SK-N-SH (cell line): ENCODE measurements around the gene DYNC2H1. TPM values are rescaled to one million over a fixed set of nuclear protein-coding genes. Genes with fewer than 3 reads are reported as not detected.

Source experiments
- CTCF ChIA-PET: fragments of 300-600, 350-600 bp; formaldehyde crosslinking; extraction: SDS; loops from one replicate; lab custom pipeline; 2021; lab: Yijun Ruan, JAX
- POLR2A ChIA-PET: fragments of 350-600 bp; sonication (Branson Sonifier 250); formaldehyde crosslinking; extraction: SDS; loops from one replicate; lab custom pipeline; 2020; ENCODE audit warnings: antibody characterized with exemption, inconsistent platforms; lab: Yijun Ruan, JAX
- DNase-seq: peaks from one replicate; pipeline ENCODE4 v3.0.0; 2012
- H2AFZ ChIP-seq: fragments of 200-600 bp; sonication (generic); 2 replicates; pipeline ENCODE4 v1.8.1; 2016; ENCODE audit warnings: antibody characterized with exemption, mild to moderate bottlenecking, low read depth
- H3F3A ChIP-seq: fragments of 200-600 bp; sonication (generic); replicated peaks from 2 replicates; pipeline ENCODE3; 2016; ENCODE audit warnings: antibody characterized with exemption, mild to moderate bottlenecking; ENCODE audit not compliant: insufficient read depth
- H3K27ac ChIP-seq, 2 experiments: fragments of 200-500 bp in 1 of 2; fragments of 200-600 bp in 1 of 2; sonication (Bioruptor generic) in 1 of 2; sonication (generic), shearing (Covaris generic) in 1 of 2; 2 replicates each; pipeline versions ENCODE4 v1.5.1 to v1.6.1; 2014 to 2016; ENCODE audit warnings: low read depth in 2 of 2, inconsistent platforms in 1 of 2, low read length in 1 of 2, mild to moderate bottlenecking in 1 of 2, mixed read lengths in 1 of 2
- H3K27me3 ChIP-seq: fragments of 200-600 bp; sonication (generic), shearing (Covaris generic); 2 replicates; pipeline ENCODE4 v1.6.1; 2016; ENCODE audit warnings: mixed run types; ENCODE audit not compliant: insufficient read depth
- H3K36me3 ChIP-seq, 2 experiments: fragments of 200-500 bp in 1 of 2; fragments of 200-600 bp in 1 of 2; sonication (Bioruptor generic) in 1 of 2; sonication (generic) in 1 of 2; replicated peaks in 1 of 2; 2 replicates each; pipeline versions ENCODE3 to v1.5.1; 2014 to 2016; ENCODE audit warnings: low read length in 1 of 2, mild to moderate bottlenecking in 1 of 2; ENCODE audit not compliant: insufficient read depth in 2 of 2, control insufficient read depth in 1 of 2
- H3K4me1 ChIP-seq, 2 experiments: fragments of 200-500 bp in 1 of 2; fragments of 200-600 bp in 1 of 2; sonication (Bioruptor generic) in 1 of 2; sonication (generic), shearing (Covaris generic) in 1 of 2; 2 replicates each; pipeline versions ENCODE4 v1.5.1 to v1.6.1; 2014 to 2016; ENCODE audit warnings: low read depth in 1 of 2, low read length in 1 of 2, mixed run types in 1 of 2; ENCODE audit not compliant: insufficient read depth in 2 of 2, control insufficient read depth in 1 of 2
- H3K4me2 ChIP-seq: fragments of 200-600 bp; sonication (generic), shearing (Covaris generic); 2 replicates; pipeline ENCODE4 v1.6.1; 2017; ENCODE audit warnings: mixed run types
- H3K4me3 ChIP-seq, 2 experiments: fragments of 200-500 bp in 1 of 2; fragments of 200-600 bp in 1 of 2; sonication (Bioruptor generic) in 1 of 2; sonication (generic), shearing (Covaris generic) in 1 of 2; 2 replicates each; pipeline versions ENCODE4 v1.5.1 to v1.8.1; 2014 to 2016; ENCODE audit warnings: low read depth in 2 of 2, inconsistent platforms in 1 of 2, low read length in 1 of 2, mild to moderate bottlenecking in 1 of 2, mixed read lengths in 1 of 2, moderate library complexity in 1 of 2
- H3K79me2 ChIP-seq: fragments of 200-600 bp; sonication (generic); 2 replicates; pipeline ENCODE4 v1.8.1; 2017; ENCODE audit warnings: mild to moderate bottlenecking; ENCODE audit not compliant: insufficient read depth
- H3K9ac ChIP-seq: fragments of 200-600 bp; sonication (generic); 2 replicates; pipeline ENCODE4 v1.6.1; 2017; ENCODE audit warnings: mixed run types
- H3K9me2 ChIP-seq: fragments of 200-600 bp; sonication (generic); 2 replicates; pipeline ENCODE4 v1.6.1; 2017; ENCODE audit warnings: mixed run types
- H3K9me3 ChIP-seq: fragments of 200-600 bp; sonication (generic); 2 replicates; pipeline ENCODE4 v1.6.1; 2017; ENCODE audit warnings: mixed run types, mild to moderate bottlenecking, moderate library complexity
- H4K20me1 ChIP-seq: fragments of 200-600 bp; sonication (generic); 2 replicates; pipeline ENCODE4 v1.6.1; 2017; ENCODE audit warnings: mild to moderate bottlenecking, mixed run types; ENCODE audit not compliant: insufficient read depth
- CHD2 ChIP-seq: fragments of 150-350 bp; IDR thresholded peaks from 2 replicates; pipeline ENCODE4 v1.6.1; 2018; ENCODE audit warnings: low read length; ENCODE audit not compliant: partially characterized antibody
- CTCF ChIP-seq: fragments of 200-600 bp; sonication (generic); IDR thresholded peaks from 2 replicates; pipeline ENCODE4 v1.6.1; 2017; ENCODE audit warnings: antibody characterized with exemption, mild to moderate bottlenecking, moderate library complexity
- FOSL2 ChIP-seq: IDR thresholded peaks from 2 replicates; pipeline ENCODE4 v1.4.0; 2012; ENCODE audit warnings: low read depth, mild to moderate bottlenecking, moderate library complexity, borderline replicate concordance
- FOXJ3 ChIP-seq: sonication (generic); formaldehyde crosslinking; IDR thresholded peaks from 2 replicates; pipeline ENCODE4 v1.5.1; 2020; ENCODE audit warnings: mild to moderate bottlenecking, missing genetic modification reagents
- FOXM1 ChIP-seq: IDR thresholded peaks from 2 replicates; pipeline ENCODE4 v1.4.0; 2012; ENCODE audit warnings: low read depth, mild to moderate bottlenecking
- GATA2 ChIP-seq: sonication (generic); formaldehyde crosslinking; IDR thresholded peaks from 2 replicates; pipeline ENCODE4 v1.5.0; 2020; ENCODE audit warnings: mild to moderate bottlenecking, missing genetic modification reagents
- JUND ChIP-seq: IDR thresholded peaks from 2 replicates; pipeline ENCODE4 v1.4.0; 2012
- MAX ChIP-seq: IDR thresholded peaks from 2 replicates; pipeline ENCODE4 v1.4.0; 2012; ENCODE audit warnings: low read depth
- MEF2A ChIP-seq: IDR thresholded peaks from 2 replicates; pipeline ENCODE4 v1.4.0; 2012; ENCODE audit warnings: low read depth, borderline replicate concordance
- NFIC ChIP-seq: IDR thresholded peaks from 2 replicates; pipeline ENCODE4 v1.4.0; 2012; ENCODE audit warnings: borderline replicate concordance
- NRF1 ChIP-seq: IDR thresholded peaks from 2 replicates; pipeline ENCODE4 v1.6.1; 2012; ENCODE audit warnings: low read depth, mild to moderate bottlenecking, low read length
- PBX3 ChIP-seq: IDR thresholded peaks from 2 replicates; pipeline ENCODE4; 2012
- POLR2AphosphoS5 ChIP-seq: IDR thresholded peaks from 2 replicates; pipeline ENCODE4 v1.6.1; 2012; ENCODE audit warnings: low read depth, low read length
- RAD21 ChIP-seq: IDR thresholded peaks from 2 replicates; pipeline ENCODE4 v1.6.1; 2012; ENCODE audit warnings: mild to moderate bottlenecking, low read length
- RCOR1 ChIP-seq: fragments of 150-350 bp; IDR thresholded peaks from 2 replicates; pipeline ENCODE4 v1.6.1; 2017; ENCODE audit warnings: antibody characterized with exemption, low read length
- SIN3A ChIP-seq: IDR thresholded peaks from 2 replicates; pipeline ENCODE4 v1.6.1; 2012; ENCODE audit warnings: low read depth, mild to moderate bottlenecking, low read length, moderate library complexity, borderline replicate concordance
- TAF1 ChIP-seq: IDR thresholded peaks from 2 replicates; pipeline ENCODE4 v1.6.1; 2012; ENCODE audit warnings: low read depth, mild to moderate bottlenecking, low read length, moderate library complexity, borderline replicate concordance
- TCF12 ChIP-seq: IDR thresholded peaks from 2 replicates; pipeline ENCODE4 v1.4.0; 2012
- WGBS: methylation state at CpG from one replicate; pipeline ENCODE4 v1.1.6; 2017; ENCODE audit warnings: low lambda C conversion rate; 5-methylcytosine and 5-hydroxymethylcytosine counted together
- polyA plus RNA-seq, 3 experiments: library from polyadenylated mRNA; depleted of rRNA; stranded (reverse); fragments of >200 nt; gene quantifications; 2 replicates each; pipeline ENCODE4 v1.2.3, GENCODE V29; 2012

Gene DYNC2H1
- polyA plus RNA-seq, 1 of the 3 experiments (the other 2 are of a cell fraction): 15.3 TPM

- no peak overlapping the region for H3K9ac ChIP-seq
- ChIA-PET POLR2A (no interaction called here), CTCF (interaction anchor here (2.7 kb wide), 1 partner anchor 12 kb away, joined by 11 read pairs; the partner anchor contains the start of gene DYNC2H1)
- no peaks in the 10 kb centered on the region for H3K9me3 ChIP-seq
- H3K4me2 ChIP-seq: no peak overlapping the region
- H3K27ac ChIP-seq: no peak overlapping the region
- no peak overlapping the region for H2AFZ ChIP-seq
- peaks cover 0 to 9% of the 10 kb centered on the region in 2 experiments; a peak in 2 of 4 replicates for H3K4me1 ChIP-seq
- no peaks in the 10 kb centered on the region for H3K79me2 ChIP-seq
- H3K4me3 ChIP-seq: no peak overlapping the region
- TF ChIP-seq RAD21 (no peak), CHD2 (no peak), TAF1 (no peak), RCOR1 (no peak), PBX3 (no peak), FOXM1 (no peak), NRF1 (no peak)
- H3K27me3 ChIP-seq: no peaks in the 10 kb centered on the region; the same call in 1 of the 2 replicates
- no peaks in the 10 kb centered on the region for H4K20me1 ChIP-seq
- H3F3A ChIP-seq: no peaks in the 10 kb centered on the region
- DNase-seq: no peak
- H3K36me3 ChIP-seq: no peaks in the 10 kb centered on the region
- no peaks in the 10 kb centered on the region for H3K9me2 ChIP-seq
These were observed 11.9 kb upstream of the DYNC2H1 start for GRCh38 chr11:103097279-103097678.

GRCh38 chr11:103109818-103110388 is 677 bp downstream of the DYNC2H1 start:
- H2AFZ ChIP-seq: peak overlapping the region; percentile 80
- peaks cover 9 to 10% of the 10 kb centered on the region in 2 experiments for H3K36me3 ChIP-seq
- H3K4me3 ChIP-seq: peak overlapping the region; percentile 74 to 75
- no peaks in the 10 kb centered on the region for H3K9me2 ChIP-seq
- peaks cover 0 to 7% of the 10 kb centered on the region in 2 experiments; a peak in 2 of 4 replicates for H3K4me1 ChIP-seq
- H3K27me3 ChIP-seq: no peaks in the 10 kb centered on the region
- peak overlapping the region; percentile 80 for H3K9ac ChIP-seq
- peaks cover 11% of the 10 kb centered on the region for H3F3A ChIP-seq
- DNase-seq: no peak
- peak overlapping the region; percentile 74 to 87 for H3K27ac ChIP-seq
- H3K4me2 ChIP-seq: peak overlapping the region; percentile 86
- no peaks in the 10 kb centered on the region for H4K20me1 ChIP-seq
- CTCF ChIA-PET: interaction anchor here (0.7 to 2.6 kb wide), 15 partner anchors 9 to 497 kb away, joined by 3 to 27 read pairs (median 5); partner anchors contain the start of gene DCUN1D5
- POLR2A ChIA-PET: interaction anchor here (0.8 to 1.9 kb wide), 3 partner anchors 9 to 20 kb away, joined by 3 to 20 read pairs (median 5); partner anchors contain the start of gene DCUN1D5
- H3K9me3 ChIP-seq: no peaks in the 10 kb centered on the region
- peaks cover 24% of the 10 kb centered on the region for H3K79me2 ChIP-seq
- WGBS: 5% methylated on average over 26 of the region's 26 CpGs
- TF ChIP-seq FOSL2 (no peak), CTCF (no peak), POLR2AphosphoS5 (no peak), NRF1 (no peak), GATA2 (CRISPR knock-in tag) (peak; percentile 2; the same call in 1 of the 2 replicates), FOXJ3 (no peak), NFIC (no peak), FOXM1 (no peak), TCF12 (no peak), MEF2A (no peak), MAX (peak; percentile 47), JUND (no peak), SIN3A (no peak)
